ENCODE measurements around the gene NOXRED1.

NOXRED1 gene

GRCh38 chr14:77375973-77376770 is 47.2 kb downstream of the NOXRED1 start (continued):
- no peak for TF ChIP-seq OSR1 (CRISPR knock-in tag; IDR thresholded peaks at IDR 0.05)
- TF ChIP-seq CSRNP3 (CRISPR knock-in tag; IDR thresholded peaks at IDR 0.05) = no peak
- no peak for TF ChIP-seq ZNF8 (CRISPR knock-in tag; IDR thresholded peaks at IDR 0.05)
- no peak for TF ChIP-seq TCF4 (CRISPR knock-in tag; IDR thresholded peaks at IDR 0.05; ENCODE audit: borderline replicate concordance)
- no peak for TF ChIP-seq ARNTL (CRISPR knock-in tag; IDR thresholded peaks at IDR 0.05; ENCODE audit: borderline replicate concordance, low read depth)

- ATAC-seq = no peak
- TF ChIP-seq POU6F1 (CRISPR knock-in tag; IDR thresholded peaks at IDR 0.05; ENCODE audit: borderline replicate concordance, low read depth) (no peak), TSHZ2 (CRISPR knock-in tag; IDR thresholded peaks at IDR 0.05) (no peak), ZC3H10 (CRISPR knock-in tag; IDR thresholded peaks at IDR 0.05) (no peak), CREB5 (CRISPR knock-in tag; IDR thresholded peaks at IDR 0.05; ENCODE audit: low read depth) (no peak), TOX (CRISPR knock-in tag; IDR thresholded peaks at IDR 0.05; ENCODE audit: borderline replicate concordance) (no peak), ZFP30 (CRISPR knock-in tag; IDR thresholded peaks at IDR 0.05) (no peak), CSDC2 (CRISPR knock-in tag; IDR thresholded peaks at IDR 0.05) (no peak)
Measured at GRCh38 chr14:77375164-77375950, 48.0 kb downstream of the NOXRED1 start.

- no peak for ATAC-seq
- TF ChIP-seq ZFP3 (CRISPR knock-in tag; IDR thresholded peaks at IDR 0.05) = no peak
- TF ChIP-seq ZNF8 (CRISPR knock-in tag; IDR thresholded peaks at IDR 0.05) = no peak
- TF ChIP-seq BACH2 (CRISPR knock-in tag; IDR thresholded peaks at IDR 0.05; ENCODE audit: borderline replicate concordance) = no peak
- TF ChIP-seq CREB5 (CRISPR knock-in tag; IDR thresholded peaks at IDR 0.05; ENCODE audit: low read depth) = no peak
- no peak for TF ChIP-seq TOX (CRISPR knock-in tag; IDR thresholded peaks at IDR 0.05; ENCODE audit: borderline replicate concordance)
- no peak for TF ChIP-seq CSRNP3 (CRISPR knock-in tag; IDR thresholded peaks at IDR 0.05)
- no peak for TF ChIP-seq RARB (CRISPR knock-in tag; IDR thresholded peaks at IDR 0.05)
- no peak for TF ChIP-seq ZNF565 (CRISPR knock-in tag; conservative IDR thresholded peaks at IDR 0.05; ENCODE audit: low read depth)
- TF ChIP-seq ISL1 (CRISPR knock-in tag; IDR thresholded peaks at IDR 0.05) = no peak
- TF ChIP-seq ESRRG (CRISPR knock-in tag; IDR thresholded peaks at IDR 0.05) = no peak
- TF ChIP-seq GLIS3 (CRISPR knock-in tag; IDR thresholded peaks at IDR 0.05) = no peak
- no peak for TF ChIP-seq ZNF70 (CRISPR knock-in tag; IDR thresholded peaks at IDR 0.05)
- TF ChIP-seq ZFP30 (CRISPR knock-in tag; IDR thresholded peaks at IDR 0.05) = no peak
- no peak for TF ChIP-seq ZC3H10 (CRISPR knock-in tag; IDR thresholded peaks at IDR 0.05)
- TF ChIP-seq ARNTL (CRISPR knock-in tag; IDR thresholded peaks at IDR 0.05; ENCODE audit: borderline replicate concordance, low read depth) = no peak
- TF ChIP-seq OSR1 (CRISPR knock-in tag; IDR thresholded peaks at IDR 0.05) = no peak
- TF ChIP-seq PATZ1 (CRISPR knock-in tag; IDR thresholded peaks at IDR 0.05; ENCODE audit: borderline replicate concordance) = no peak
- no peak for TF ChIP-seq POU6F1 (CRISPR knock-in tag; IDR thresholded peaks at IDR 0.05; ENCODE audit: borderline replicate concordance, low read depth)
Measured at GRCh38 chr14:77372304-77372841, 51.0 kb downstream of the NOXRED1 start.

Data from SK-N-SH treated with all-trans-retinoic acid at 6 μM for 48 hours (cell line).